ENCODE data around the gene CDRT4.

CDRT4 gene

DNA sequence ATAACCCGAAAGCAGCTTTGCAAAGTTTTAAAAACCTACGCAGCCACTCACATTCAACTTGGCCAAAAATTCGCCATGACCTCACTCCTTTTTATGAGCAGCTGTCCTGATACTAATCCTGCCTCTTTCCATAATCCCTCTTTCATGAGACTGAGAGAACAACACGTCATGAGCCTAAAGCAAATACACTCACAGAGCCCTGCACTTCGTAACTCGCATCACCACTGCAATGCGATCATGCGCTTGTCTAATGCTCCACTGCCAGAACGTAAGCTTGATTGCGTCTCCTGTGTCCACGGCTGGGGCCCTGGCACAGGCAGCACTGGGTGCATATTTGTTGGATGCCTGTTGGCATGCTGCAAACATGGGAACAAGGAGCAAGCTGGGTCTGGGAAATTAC is 36.2 kb downstream of the CDRT4 start:
- no peak for DNase-seq

DNA sequence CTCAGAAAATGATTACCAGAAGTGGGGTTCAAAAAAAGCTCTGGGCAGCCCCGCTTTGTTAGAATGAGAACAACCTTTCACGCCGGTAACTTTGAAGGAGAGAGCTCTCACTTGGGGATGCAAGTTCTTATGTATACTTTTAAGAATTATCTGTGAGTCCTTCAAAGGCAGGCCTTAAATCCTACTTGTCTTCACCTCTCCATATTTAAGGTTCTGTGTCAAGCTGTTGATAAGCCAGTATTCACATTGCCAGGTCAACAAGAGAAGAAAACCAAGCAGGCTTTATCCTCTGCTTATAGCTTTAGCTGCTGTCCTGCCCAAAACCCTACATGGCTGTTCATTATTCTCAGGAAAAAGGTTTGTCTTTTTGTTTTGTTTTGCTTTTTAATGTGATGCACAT is 42.9 kb downstream of the CDRT4 start:
- DNase-seq: no peak

- DNase-seq: no peak
Measured at GRCh38 chr17:15422392-15422965, 44.9 kb downstream of the CDRT4 start.

DNA sequence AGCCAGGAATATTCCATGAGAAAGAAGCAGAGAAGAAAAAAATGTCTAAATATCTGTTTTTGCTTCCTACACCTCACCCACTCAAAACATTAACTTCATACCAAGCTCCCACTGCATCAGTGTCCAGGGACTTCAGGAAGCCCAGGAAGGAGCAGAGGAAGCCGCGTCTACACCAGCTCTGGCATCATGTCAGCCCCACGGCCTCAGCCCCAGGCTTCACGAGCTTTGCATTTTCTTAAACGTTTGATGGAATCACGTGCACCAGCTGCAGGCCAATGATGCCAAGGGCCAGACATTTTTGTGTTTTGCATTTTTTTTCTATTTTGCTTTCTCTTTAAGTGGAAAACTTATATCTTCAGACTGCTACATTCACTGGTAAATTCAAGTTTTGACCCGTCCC is 48.6 kb downstream of the CDRT4 start:
- no peak for DNase-seq

DNA sequence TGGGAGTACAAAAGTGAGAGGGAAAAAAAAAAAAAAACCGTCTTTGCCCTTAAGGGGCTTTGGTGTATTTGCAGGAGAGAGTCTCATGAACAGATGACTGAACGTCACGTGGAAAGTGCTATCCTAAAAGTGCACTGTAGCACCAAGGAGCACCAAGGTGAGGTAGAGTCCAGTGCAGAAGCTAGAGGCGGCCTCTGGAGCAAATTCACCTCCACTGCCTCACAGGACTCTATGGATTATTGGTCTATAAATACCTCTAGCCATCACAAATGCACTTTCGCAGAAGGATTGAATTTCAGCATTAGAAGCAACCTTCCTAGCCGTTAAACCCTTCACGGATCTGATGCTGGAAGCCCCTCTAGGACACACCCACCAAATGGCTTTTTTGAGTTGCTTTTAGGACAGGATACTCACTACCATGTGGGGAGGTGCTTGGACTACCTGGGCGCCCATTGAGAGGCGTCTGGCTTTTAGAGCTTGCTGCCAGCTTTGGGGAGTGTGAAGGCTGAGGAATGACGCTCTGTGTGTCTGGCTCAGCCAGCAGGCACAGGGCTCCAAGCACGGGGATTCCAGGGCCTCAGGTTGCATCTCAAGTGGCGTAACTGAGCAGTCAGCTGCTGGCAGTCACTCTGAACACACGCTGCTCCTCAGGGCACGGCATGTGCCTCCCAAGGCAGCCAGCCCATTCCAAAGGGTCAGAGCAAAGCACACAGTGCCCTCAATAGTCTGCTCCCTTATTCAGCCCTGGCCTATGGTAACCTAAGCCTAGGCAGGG is 52.7 kb downstream of the CDRT4 start:
- no peak for DNase-seq

DNA sequence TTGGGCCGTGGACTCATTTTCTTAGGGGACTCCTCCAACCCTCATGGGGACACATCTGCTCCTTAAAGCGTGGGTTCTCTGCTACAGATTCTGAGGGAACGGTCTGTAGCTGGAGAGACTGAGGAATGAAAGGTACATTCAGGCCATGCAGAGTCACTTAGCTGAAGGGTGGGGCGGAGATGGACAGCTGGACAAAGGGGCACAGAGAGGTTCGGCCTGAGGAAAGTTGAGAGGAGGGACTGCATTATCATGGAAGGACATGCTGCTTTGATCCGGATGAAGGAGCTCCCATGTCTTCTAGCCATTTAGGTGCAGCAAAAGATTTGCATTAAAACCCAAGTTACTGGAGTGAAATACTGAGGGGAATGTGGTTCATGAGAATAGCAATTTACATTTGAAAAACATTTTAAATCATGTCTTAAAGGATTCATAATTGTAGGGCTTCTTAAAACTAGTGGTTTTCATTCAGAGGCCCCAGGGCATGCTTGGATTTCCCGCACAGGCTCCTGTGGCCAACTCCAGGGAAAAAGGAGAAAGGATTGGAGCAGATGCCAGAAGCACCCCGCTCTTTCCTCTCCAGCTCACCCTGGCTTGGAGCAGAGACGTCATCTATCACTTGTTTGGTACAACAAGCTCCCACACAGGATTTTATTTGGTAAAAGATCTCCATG is 54.2 kb downstream of the CDRT4 start:
- no peak for DNase-seq

- no peak for DNase-seq
Measured at GRCh38 chr17:15412606-15413005, 54.8 kb downstream of the CDRT4 start.

DNA sequence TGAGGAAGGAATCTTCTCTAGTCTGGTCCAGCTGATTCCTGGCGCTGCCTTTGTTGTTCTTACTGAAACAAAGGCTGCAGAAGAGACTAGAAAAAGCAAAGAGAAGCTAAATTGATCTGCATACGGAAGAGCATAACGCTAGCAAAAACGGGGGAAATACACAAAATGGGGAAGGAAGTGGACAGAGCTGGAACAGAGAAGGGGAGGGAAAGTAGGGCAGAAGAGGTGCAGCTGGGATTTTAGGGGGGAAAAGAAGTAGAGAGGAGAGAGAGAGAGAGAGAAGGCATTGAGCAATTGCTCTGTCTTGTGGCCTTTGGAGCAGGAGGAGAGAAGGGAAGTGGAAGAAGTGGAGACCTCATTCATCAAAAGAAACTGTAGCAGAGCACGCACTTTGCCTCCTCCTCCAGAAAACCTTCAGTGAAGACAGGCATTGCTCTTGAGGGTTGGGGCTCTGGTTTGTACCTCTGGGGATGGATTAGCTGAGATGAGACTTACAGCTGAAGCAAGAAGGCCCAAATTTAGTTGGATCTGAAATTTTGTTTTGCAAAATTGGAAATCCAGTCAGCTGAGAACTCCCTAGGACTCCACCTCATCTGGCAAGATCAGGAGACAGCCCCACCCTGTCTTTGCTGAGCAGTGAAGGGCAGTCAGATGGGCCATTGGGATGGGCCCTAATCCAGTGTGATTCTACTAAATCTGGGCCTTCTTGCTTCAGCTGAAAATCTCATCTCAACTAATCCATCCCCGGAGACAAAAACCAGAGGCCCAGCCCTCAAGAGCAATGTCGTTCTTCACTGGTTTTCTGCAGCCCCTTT is 55.8 kb downstream of the CDRT4 start:
- DNase-seq: no peak

DNA sequence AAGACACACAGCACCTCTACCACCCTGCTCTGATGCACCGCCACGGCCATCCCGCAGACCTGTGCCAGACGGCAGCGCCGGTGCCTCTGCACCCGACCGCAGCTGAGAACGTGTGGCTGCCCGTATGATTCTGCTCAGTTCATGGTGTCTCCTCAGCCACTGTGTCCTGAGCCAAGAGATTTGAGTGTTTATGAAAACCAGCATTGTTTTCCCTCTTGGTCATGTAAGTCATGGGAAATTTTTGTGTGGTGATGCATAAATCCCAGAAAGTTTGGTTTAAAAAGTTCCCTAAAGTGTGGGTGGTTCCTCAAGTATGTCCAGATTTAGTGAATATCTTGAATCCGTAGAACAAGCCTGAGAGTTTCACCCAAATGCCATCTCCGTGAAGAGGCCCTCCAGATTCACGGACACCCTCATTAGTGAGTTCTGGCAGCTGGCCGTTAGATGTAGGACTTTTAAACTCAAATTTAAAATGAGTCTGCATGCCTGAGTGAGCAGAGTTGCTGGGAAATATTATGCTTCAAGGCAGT is 57.6 kb downstream of the CDRT4 start:
- DNase-seq: no peak

DNA sequence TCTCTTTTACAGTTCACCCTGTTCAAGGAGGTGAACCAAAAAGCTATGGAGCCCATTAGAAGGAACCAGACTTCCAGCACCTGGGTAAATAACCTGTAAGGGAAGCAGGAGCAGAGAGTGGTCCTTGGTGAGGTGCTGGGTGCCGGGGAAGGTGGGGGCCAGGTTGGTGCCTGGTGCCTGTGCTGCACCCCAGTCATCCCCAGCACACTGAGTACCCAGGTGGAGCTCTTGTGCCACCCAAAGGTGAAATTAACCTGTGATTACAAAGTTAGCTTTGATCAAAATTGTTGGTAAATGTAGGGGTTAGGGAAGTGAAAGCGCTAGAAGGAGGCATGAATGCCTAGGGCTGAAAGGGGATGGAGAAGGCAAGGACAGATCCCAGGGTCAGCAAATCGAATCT is 58.6 kb downstream of the CDRT4 start:
- DNase-seq: no peak

DNA sequence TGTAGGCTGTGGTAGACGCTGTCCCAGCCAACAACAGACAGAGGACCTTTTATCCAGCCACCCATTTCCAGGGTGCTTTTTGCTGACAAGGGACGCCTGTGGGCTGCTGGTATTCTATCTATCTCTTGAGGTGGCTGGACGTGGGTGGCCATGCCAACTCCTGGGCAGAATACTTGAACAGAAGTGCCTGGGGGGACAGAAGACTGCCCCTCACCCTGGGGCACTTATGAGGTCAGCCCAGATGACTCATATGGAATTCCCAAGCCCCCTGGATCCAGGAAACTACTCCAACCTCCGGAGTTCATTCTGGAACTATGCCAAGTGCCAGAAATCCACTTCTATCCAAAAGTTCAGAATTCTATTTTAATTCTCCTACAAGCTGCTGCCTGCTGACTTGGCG is 61.3 kb downstream of the CDRT4 start:
- no peak for DNase-seq

GRCh38 chr17:15405058-15405415 is 62.4 kb downstream of the CDRT4 start:
- DNase-seq: no peak

- DNase-seq: no peak
Measured at GRCh38 chr17:15404106-15405057, 63.0 kb downstream of the CDRT4 start.

GRCh38 chr17:15403276-15403939 is 64.0 kb downstream of the CDRT4 start:
- no peak for DNase-seq

DNA sequence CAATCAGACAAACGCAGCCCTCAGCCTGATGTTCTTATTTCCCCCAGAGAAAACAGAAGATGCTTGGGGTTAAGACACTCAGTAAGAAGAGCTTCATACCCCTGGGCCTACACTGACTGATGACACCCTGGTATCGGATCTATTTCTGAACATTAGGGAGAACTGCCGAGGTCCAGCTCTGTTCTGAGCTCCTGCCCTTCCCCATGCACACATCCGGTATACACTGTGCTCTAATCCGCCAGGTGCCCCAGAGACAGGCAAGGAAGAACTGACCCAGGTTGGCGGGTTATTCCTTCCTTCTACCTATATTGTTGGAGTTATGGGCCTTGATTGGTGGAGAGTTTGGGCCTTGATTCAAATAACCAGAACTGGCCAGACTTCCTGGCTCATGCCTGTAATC is 68.0 kb downstream of the CDRT4 start:
- no peak for DNase-seq

DNA sequence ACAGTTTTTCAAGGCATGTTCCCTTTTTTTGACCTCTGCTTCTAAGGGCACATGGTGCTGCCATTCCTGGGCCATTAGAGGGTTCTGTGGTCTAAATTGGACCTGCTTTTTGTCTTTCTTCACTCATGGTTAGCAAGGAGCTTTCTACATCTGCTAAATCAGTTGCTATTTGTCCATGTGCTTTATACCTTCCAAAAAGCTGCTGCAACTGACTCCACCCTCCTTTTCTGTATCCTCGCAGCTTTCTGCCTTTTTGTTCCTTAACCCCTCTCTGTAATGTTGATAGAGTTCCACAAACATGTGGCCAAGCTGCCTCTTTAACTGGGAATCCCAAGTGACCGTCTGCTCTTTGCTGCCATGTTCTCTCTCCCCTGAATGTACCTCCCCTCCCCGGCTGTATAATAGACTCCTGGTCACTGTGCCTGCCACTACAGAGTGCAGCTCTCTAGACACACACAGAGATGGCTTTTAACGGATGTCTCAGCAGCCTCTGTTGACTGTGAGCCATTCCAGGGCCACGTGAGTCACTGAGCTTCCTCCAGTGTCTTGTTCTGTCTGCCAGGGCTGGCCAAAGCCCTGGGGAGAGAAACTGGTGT is 68.6 kb downstream of the CDRT4 start:
- no peak for DNase-seq

DNA sequence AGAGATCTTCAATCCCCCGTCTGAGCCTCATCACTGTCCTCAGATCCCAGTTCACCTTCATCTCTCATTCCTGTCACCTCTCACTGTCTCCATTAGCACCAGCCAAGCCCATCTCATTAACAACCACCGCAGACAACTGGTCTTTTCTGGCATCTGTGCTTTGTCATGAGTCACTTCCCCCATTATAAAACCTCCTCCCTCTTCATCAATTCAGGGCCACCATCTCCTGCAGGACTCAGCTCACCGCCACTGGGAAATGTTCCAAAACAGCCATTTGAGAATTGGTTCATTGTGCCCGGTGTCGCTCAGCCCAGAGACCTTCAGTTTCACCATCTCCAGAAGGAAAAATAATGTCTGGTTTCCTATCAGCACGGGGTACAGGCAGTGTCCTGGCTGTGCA is 69.1 kb downstream of the CDRT4 start:
- DNase-seq: peak; percentile 5

DNA sequence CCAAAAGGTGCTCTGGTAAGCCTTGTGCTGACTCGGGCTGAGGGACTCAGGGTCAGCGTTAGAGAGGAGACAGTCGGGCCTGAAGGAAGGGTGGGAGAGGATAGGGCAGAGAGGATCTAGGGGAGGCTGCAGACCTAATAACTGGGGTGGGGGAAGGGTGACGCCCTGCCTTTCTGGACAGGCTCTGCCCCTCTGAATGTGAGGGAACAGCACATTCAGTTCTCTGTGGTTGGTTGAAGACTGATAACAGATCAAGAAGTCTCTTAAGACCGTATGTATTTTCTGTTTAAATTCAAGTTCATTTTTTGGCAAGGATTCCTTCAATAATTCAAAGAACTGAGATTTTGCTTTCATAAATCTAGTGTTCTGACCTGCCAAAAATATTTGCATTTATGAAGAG is 69.8 kb downstream of the CDRT4 start:
- DNase-seq: no peak

DNA sequence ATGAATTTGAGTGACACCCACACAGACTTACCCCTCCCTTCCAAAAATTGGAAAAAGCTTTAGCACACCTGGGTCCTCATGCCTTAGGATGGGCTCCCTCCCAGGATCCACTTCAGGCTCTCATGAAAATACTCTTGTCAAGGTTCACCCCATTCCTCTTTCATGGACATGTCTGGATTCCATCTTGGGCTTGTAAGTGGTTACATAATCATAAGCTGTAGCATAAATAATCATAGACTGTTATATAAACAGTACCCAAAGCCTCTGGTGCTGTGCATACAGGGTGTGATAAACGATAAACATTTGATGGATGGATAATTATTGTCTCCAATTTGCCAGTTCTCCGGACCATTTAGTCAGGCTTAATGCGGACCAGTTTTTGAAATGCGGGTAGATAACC is 72.3 kb downstream of the CDRT4 start:
- no peak for DNase-seq

DNA sequence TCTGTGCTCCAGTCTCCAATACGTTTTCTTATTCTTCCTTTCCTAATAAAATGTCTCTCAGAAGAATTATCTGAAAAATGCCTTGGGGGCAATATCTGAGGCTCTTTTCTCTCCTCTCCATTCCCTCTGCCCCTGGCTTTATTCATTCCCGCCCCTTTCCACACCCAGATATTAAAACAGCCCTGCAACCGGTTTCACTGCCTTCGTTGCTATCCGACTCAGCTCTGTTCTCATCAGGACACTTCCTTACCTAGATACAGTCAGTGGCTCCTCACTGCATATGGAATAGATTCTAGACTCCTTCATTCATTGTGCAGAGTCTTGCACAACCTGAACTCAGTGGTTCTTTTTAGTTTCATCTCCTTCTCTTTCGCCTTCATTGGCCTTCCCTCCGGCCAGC is 74.0 kb downstream of the CDRT4 start:
- DNase-seq: no peak

GRCh38 chr17:15392326-15392741 is 75.1 kb downstream of the CDRT4 start:
- DNase-seq: no peak

Measured in NCI-H345 (cell line).